ENCODE data around the gene VEGFD.

The VEGFD gene

DNA sequence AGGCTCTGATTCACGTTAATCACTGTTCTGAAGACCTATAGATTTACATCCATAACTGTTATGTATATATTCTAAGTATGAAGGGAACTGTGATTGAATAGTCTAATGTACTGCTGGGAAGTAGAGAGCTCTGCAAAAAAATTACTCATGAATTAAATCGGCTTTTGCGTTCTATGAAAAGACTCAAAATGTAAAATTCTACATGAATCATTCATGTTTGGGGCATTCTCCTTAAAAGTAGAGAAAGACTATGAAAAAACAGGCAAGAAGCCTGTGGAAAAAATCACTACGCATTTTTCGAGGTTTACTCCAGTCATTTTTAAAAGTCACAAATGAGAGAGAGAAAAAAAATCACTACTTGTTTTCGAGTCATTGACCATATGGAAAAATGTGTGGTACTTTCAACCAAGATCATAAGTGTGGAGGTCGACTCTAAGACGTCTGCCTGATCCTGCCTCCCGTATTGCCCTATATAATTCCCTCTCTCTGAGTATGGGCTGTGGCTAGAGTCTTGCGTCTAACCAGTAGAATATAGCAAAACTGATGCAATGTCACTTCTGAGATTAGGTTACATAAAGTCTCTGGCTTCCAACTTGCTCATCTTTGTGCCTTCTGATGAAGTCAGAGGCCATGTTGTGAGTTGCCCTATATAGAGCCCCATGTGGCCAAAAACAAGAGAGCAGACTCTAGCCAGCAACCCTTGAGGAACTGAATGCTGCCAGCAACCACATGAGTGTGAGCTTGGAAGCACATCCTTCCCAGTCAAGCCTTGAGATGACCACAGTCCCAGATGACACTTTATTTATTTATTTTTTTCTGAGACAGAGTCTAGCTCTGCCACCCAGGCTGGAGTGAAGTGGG, 32.1 kb upstream of the VEGFD start:
- TF ChIP-seq, protein P1, sequence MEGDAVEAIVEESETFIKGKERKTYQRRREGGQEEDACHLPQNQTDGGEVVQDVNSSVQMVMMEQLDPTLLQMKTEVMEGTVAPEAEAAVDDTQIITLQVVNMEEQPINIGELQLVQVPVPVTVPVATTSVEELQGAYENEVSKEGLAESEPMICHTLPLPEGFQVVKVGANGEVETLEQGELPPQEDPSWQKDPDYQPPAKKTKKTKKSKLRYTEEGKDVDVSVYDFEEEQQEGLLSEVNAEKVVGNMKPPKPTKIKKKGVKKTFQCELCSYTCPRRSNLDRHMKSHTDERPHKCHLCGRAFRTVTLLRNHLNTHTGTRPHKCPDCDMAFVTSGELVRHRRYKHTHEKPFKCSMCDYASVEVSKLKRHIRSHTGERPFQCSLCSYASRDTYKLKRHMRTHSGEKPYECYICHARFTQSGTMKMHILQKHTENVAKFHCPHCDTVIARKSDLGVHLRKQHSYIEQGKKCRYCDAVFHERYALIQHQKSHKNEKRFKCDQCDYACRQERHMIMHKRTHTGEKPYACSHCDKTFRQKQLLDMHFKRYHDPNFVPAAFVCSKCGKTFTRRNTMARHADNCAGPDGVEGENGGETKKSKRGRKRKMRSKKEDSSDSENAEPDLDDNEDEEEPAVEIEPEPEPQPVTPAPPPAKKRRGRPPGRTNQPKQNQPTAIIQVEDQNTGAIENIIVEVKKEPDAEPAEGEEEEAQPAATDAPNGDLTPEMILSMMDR (IDR thresholded peaks at IDR 0.05; ENCODE audit: insufficient read depth, low read length, poor library complexity, severe bottlenecking), result no peak
- TF ChIP-seq EZH2phosphoT487 (conservative IDR thresholded peaks at IDR 0.05; ENCODE audit: low read length), result no peak
- Histone ChIP-seq H2AFZ (ENCODE audit: low read depth, low read length, severe bottlenecking) (no peak overlapping the region), H4K20me1 (ENCODE audit: low read depth, low read length) (no peaks in the 10 kb centered on the region)

DNA sequence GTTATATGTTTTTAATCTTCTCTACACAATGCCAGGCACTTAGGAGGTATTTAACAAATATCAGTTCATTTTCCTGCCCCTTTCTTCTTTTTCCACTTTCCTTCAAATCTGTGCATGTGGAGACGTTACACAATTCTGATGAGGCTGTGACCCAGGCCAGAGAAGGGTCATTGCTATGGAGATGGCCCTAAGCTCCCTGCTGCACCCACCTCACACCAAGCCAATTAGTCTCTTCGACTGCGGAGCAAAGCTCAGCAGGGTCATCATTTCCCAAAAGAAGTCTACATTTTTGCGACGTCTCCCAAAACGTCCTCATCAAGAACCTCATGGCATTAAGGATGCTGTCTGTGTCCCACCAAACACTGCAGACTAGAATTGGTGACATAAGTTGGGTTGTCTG, 28.9 kb upstream of the VEGFD start:
- Histone ChIP-seq H3F3A (ENCODE audit: insufficient read depth) (no peaks in the 10 kb centered on the region), H3K36me3 (ENCODE audit: low read length) (no peaks in the 10 kb centered on the region), H3K9me3 (ENCODE audit: insufficient read depth, low read length) (no peaks in the 10 kb centered on the region), H3K27ac (ENCODE audit: low read depth, low read length) (no peak overlapping the region), H3K9ac (ENCODE audit: low read length) (no peak overlapping the region), H4K20me1 (ENCODE audit: low read depth, low read length) (no peaks in the 10 kb centered on the region), H2AFZ (ENCODE audit: low read depth, low read length, severe bottlenecking) (no peak overlapping the region), H3K9me2 (replicated peaks; ENCODE audit: insufficient read depth, low read length) (no peaks in the 10 kb centered on the region), H3K4me2 (ENCODE audit: low read depth, low read length, poor library complexity, severe bottlenecking) (no peak overlapping the region), H3K79me2 (ENCODE audit: insufficient read depth, low read length) (no peaks in the 10 kb centered on the region), H3K4me3 (ENCODE audit: insufficient read depth, low read length, poor library complexity, severe bottlenecking) (no peak overlapping the region), H3K27me3 (ENCODE audit: low read length) (no peaks in the 10 kb centered on the region)
- TF ChIP-seq, protein P1 (IDR thresholded peaks at IDR 0.05; ENCODE audit: insufficient read depth, low read length, poor library complexity, severe bottlenecking), result no peak
- no peak for TF ChIP-seq EZH2phosphoT487 (conservative IDR thresholded peaks at IDR 0.05; ENCODE audit: low read length)

More for the DNA sequence above, 32.1 kb upstream of the VEGFD start:
- H3K9me3 ChIP-seq (ENCODE audit: insufficient read depth, low read length), result no peaks in the 10 kb centered on the region
- H3K9ac ChIP-seq (ENCODE audit: low read length), result no peak overlapping the region
- no peak overlapping the region for H3K4me2 ChIP-seq (ENCODE audit: low read depth, low read length, poor library complexity, severe bottlenecking)
- no peak overlapping the region for H3K4me3 ChIP-seq (ENCODE audit: insufficient read depth, low read length, poor library complexity, severe bottlenecking)
- no peaks in the 10 kb centered on the region for H3K9me2 ChIP-seq (replicated peaks; ENCODE audit: insufficient read depth, low read length)
- H3K27ac ChIP-seq (ENCODE audit: low read depth, low read length), result no peak overlapping the region
- H3K36me3 ChIP-seq (ENCODE audit: low read length), result no peaks in the 10 kb centered on the region
- H3K27me3 ChIP-seq (ENCODE audit: low read length), result no peaks in the 10 kb centered on the region
- H3F3A ChIP-seq (ENCODE audit: insufficient read depth), result no peaks in the 10 kb centered on the region
- H3K79me2 ChIP-seq (ENCODE audit: insufficient read depth, low read length), result no peaks in the 10 kb centered on the region

DNA sequence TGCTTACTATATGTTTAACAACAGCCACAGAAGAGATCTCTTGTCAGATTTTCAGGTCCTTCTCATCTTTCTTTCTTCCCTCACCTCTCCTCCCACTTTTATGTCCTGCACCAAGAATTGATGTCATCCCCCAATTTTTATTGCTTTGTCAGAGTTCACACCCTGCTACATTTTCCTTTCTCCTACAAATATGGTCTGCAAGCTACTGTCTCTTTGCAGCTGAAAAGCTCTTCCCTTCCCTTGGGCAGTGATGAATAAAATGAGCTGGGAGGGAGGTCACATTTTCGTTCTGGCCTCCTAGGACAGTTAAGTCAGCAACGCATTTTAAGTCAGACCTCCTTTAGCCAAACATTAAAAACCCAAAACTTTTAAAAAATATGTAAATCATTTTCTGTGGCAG, 26.7 kb upstream of the VEGFD start:
- no peaks in the 10 kb centered on the region for H3K79me2 ChIP-seq (ENCODE audit: insufficient read depth, low read length)
- H3K9ac ChIP-seq (ENCODE audit: low read length), result no peak overlapping the region
- no peaks in the 10 kb centered on the region for H3K9me2 ChIP-seq (replicated peaks; ENCODE audit: insufficient read depth, low read length)
- no peak overlapping the region for H3K27ac ChIP-seq (ENCODE audit: low read depth, low read length)
- H3K9me3 ChIP-seq (ENCODE audit: insufficient read depth, low read length), result no peaks in the 10 kb centered on the region
- no peaks in the 10 kb centered on the region for H3K27me3 ChIP-seq (ENCODE audit: low read length)
- no peaks in the 10 kb centered on the region for H3K36me3 ChIP-seq (ENCODE audit: low read length)
- H3K4me2 ChIP-seq (ENCODE audit: low read depth, low read length, poor library complexity, severe bottlenecking), result no peak overlapping the region
- H3K4me3 ChIP-seq (ENCODE audit: insufficient read depth, low read length, poor library complexity, severe bottlenecking), result no peak overlapping the region
- no peaks in the 10 kb centered on the region for H4K20me1 ChIP-seq (ENCODE audit: low read depth, low read length)
- H2AFZ ChIP-seq (ENCODE audit: low read depth, low read length, severe bottlenecking), result no peak overlapping the region
- TF ChIP-seq EZH2phosphoT487 (conservative IDR thresholded peaks at IDR 0.05; ENCODE audit: low read length), result no peak
- TF ChIP-seq, protein P1 (IDR thresholded peaks at IDR 0.05; ENCODE audit: insufficient read depth, low read length, poor library complexity, severe bottlenecking), result no peak
- H3F3A ChIP-seq (ENCODE audit: insufficient read depth), result no peaks in the 10 kb centered on the region
